KMS-11 (cell line): ENCODE data around the gene NRXN3.

Experiments used
- H2AFZ ChIP-seq: fragments of 200-600 bp; sonication (generic); 2 replicates; pipeline ENCODE4 v1.6.1; 2016; ENCODE audit warnings: antibody characterized with exemption, mixed run types, low read depth
- H3K27ac ChIP-seq: fragments of 200-600 bp; sonication (generic); 2 replicates; pipeline ENCODE4 v1.6.1; 2016; ENCODE audit warnings: mild to moderate bottlenecking, mixed run types
- H3K27me3 ChIP-seq: fragments of 200-600 bp; sonication (generic); 2 replicates; pipeline ENCODE4 v1.6.1; 2017; ENCODE audit warnings: mild to moderate bottlenecking, low read depth, mixed run types, moderate library complexity; ENCODE audit not compliant: insufficient read depth
- H3K36me3 ChIP-seq: fragments of 200-600 bp; sonication (generic); 2 replicates; pipeline ENCODE4 v1.6.1; 2017; ENCODE audit warnings: mild to moderate bottlenecking, mixed run types; ENCODE audit not compliant: insufficient read depth
- H3K4me1 ChIP-seq: fragments of 200-600 bp; sonication (generic); 2 replicates; pipeline ENCODE4 v1.6.1; 2016; ENCODE audit warnings: mild to moderate bottlenecking, low read depth, mixed run types; ENCODE audit not compliant: poor library complexity, severe bottlenecking
- H3K4me2 ChIP-seq: fragments of 200-600 bp; sonication (generic); 2 replicates; pipeline ENCODE4 v1.7.0; 2016; ENCODE audit warnings: mild to moderate bottlenecking, mixed run types
- H3K4me3 ChIP-seq: fragments of 200-600 bp; sonication (generic); IDR thresholded peaks from 2 replicates; pipeline ENCODE4 v1.6.1; 2017; ENCODE audit warnings: low read depth, low read length, mixed read lengths; ENCODE audit not compliant: insufficient read depth
- H3K79me2 ChIP-seq: fragments of 200-600 bp; sonication (generic); 2 replicates; pipeline ENCODE4 v1.6.1; 2016; ENCODE audit warnings: low read depth, mixed run types; ENCODE audit not compliant: insufficient read depth
- H3K9ac ChIP-seq: fragments of 200-600 bp; sonication (generic); 2 replicates; pipeline ENCODE4 v1.6.1; 2016; ENCODE audit warnings: mild to moderate bottlenecking, mixed run types
- H4K20me1 ChIP-seq: fragments of 200-600 bp; sonication (generic); 2 replicates; pipeline ENCODE4 v1.6.1; 2016; ENCODE audit warnings: mild to moderate bottlenecking, mixed run types; ENCODE audit not compliant: insufficient read depth
- CTCF ChIP-seq: fragments of 200-600 bp; sonication (generic); conservative IDR thresholded peaks from 2 replicates; pipeline ENCODE4 v1.6.1; 2017; ENCODE audit warnings: low read depth, mild to moderate bottlenecking, antibody characterized with exemption, low read length, moderate library complexity, mixed read lengths

Gene NRXN3

GRCh38 chr14:79727900-79728299 lies 1557.7 kb downstream of the NRXN3 start:
- no peak overlapping the region for H2AFZ ChIP-seq
- H3K27me3 ChIP-seq = no peaks in the 10 kb centered on the region
- H3K79me2 ChIP-seq = no peaks in the 10 kb centered on the region
- H3K4me2 ChIP-seq = no peak overlapping the region
- no peaks in the 10 kb centered on the region for H4K20me1 ChIP-seq
- no peak for TF ChIP-seq CTCF
- H3K4me1 ChIP-seq = peaks cover 94% of the 10 kb centered on the region
- H3K9ac ChIP-seq = no peak overlapping the region
- H3K36me3 ChIP-seq = no peaks in the 10 kb centered on the region
- no peak overlapping the region for H3K4me3 ChIP-seq
- H3K27ac ChIP-seq = no peak overlapping the region

GRCh38 chr14:79728331-79728730 lies 1558.2 kb downstream of the NRXN3 start:
- Histone ChIP-seq H3K27me3 (no peaks in the 10 kb centered on the region), H3K9ac (no peak overlapping the region), H3K4me2 (no peak overlapping the region), H3K79me2 (no peaks in the 10 kb centered on the region), H3K36me3 (no peaks in the 10 kb centered on the region), H3K4me1 (peaks cover 89% of the 10 kb centered on the region), H3K27ac (no peak overlapping the region), H3K4me3 (no peak overlapping the region), H2AFZ (no peak overlapping the region), H4K20me1 (no peaks in the 10 kb centered on the region)
- TF ChIP-seq CTCF = no peak

- no peaks in the 10 kb centered on the region for H3K36me3 ChIP-seq
- no peak for TF ChIP-seq CTCF
- H4K20me1 ChIP-seq = no peaks in the 10 kb centered on the region
- no peak overlapping the region for H3K4me3 ChIP-seq
- H3K79me2 ChIP-seq = no peaks in the 10 kb centered on the region
- H3K9ac ChIP-seq = no peak overlapping the region
- H3K27me3 ChIP-seq = no peaks in the 10 kb centered on the region
- no peak overlapping the region; the same call in 1 of the 2 replicates for H3K4me2 ChIP-seq
- no peak overlapping the region for H2AFZ ChIP-seq
- peaks cover 75% of the 10 kb centered on the region for H3K4me1 ChIP-seq
- H3K27ac ChIP-seq = no peak overlapping the region
Measured at GRCh38 chr14:79729731-79730130, 1559.6 kb downstream of the NRXN3 start.

- no peak for TF ChIP-seq CTCF
- peak overlapping the region; percentile 91 for H3K4me2 ChIP-seq
- H3K4me3 ChIP-seq = no peak overlapping the region
- H3K9ac ChIP-seq = peak overlapping the region; percentile 30; the same call in 1 of the 2 replicates
- no peaks in the 10 kb centered on the region for H3K36me3 ChIP-seq
- no peak overlapping the region for H2AFZ ChIP-seq
- no peaks in the 10 kb centered on the region for H3K27me3 ChIP-seq
- no peak overlapping the region; the same call in 1 of the 2 replicates for H3K27ac ChIP-seq
- peaks cover 71% of the 10 kb centered on the region for H3K4me1 ChIP-seq
- no peaks in the 10 kb centered on the region for H4K20me1 ChIP-seq
- H3K79me2 ChIP-seq = no peaks in the 10 kb centered on the region
Measured at GRCh38 chr14:79730196-79730595, 1560.0 kb downstream of the NRXN3 start.

GRCh38 chr14:79730953-79731352 lies 1560.8 kb downstream of the NRXN3 start:
- H3K27me3 ChIP-seq = no peaks in the 10 kb centered on the region
- no peaks in the 10 kb centered on the region for H3K79me2 ChIP-seq
- no peak overlapping the region for H3K4me3 ChIP-seq
- peak overlapping the region; percentile 30; the same call in 1 of the 2 replicates for H2AFZ ChIP-seq
- peak overlapping the region; percentile 70 for H3K27ac ChIP-seq
- H3K9ac ChIP-seq = peak overlapping the region; percentile 30; the same call in 1 of the 2 replicates
- H3K4me2 ChIP-seq = peak overlapping the region; percentile 91
- no peaks in the 10 kb centered on the region for H3K36me3 ChIP-seq
- peaks cover 63% of the 10 kb centered on the region for H3K4me1 ChIP-seq
- no peaks in the 10 kb centered on the region for H4K20me1 ChIP-seq
- no peak for TF ChIP-seq CTCF
